Right ventricle myocardium superior (tissue), 1 donor: ENCODE data around the gene PPP6R2. TPM values are rescaled to one million over a fixed set of nuclear protein-coding genes. Genes with fewer than 3 reads are reported as not detected.

Experiments
- ATAC-seq: fragments of 200-7000 bp; cut with Tn5 transposase; one replicate; pipeline ENCODE4 v1.9.1; 2020; ENCODE audit warnings: mild to moderate bottlenecking; ENCODE audit not compliant: poor library complexity
- DNase-seq: peaks from one replicate; pipeline ENCODE4 v3.0.0-alpha.2; 2020
- intact Hi-C: fragments of 100-400 bp; cut with DNase I; formaldehyde crosslinking; loops from one replicate; pipeline ENCODE4 v1.11.2; 2022
- total RNA-seq: library from RNA; stranded (reverse); fragmentation: NEBNext Ultra II Directional; extraction: Animal tissue kit (Norgen Biotek cat#: 25700); gene quantifications from one replicate; pipeline ENCODE4 v1.2.1, GENCODE V29; 2021
- donor health status: DM: no; HTN: yes; CAD: no; lungs with severe emphysema.

Gene PPP6R2
- total RNA-seq, 1 donor from 2014 or later, result 40.4 TPM

GRCh38 chr22:50469377-50470305 is 126.5 kb downstream of the PPP6R2 start:
- intact Hi-C loops, result no loop called here
- DNase-seq (peak; percentile 71), ATAC-seq (peak; percentile 4)

GRCh38 chr22:50470491-50470890 is 127.4 kb downstream of the PPP6R2 start:
- no peak for ATAC-seq
- no peak for DNase-seq
- intact Hi-C loops, result no loop called here

GRCh38 chr22:50471197-50471847 is 128.2 kb downstream of the PPP6R2 start:
- no peak for ATAC-seq
- intact Hi-C loops, result no loop called here
- no peak for DNase-seq

GRCh38 chr22:50471962-50472361 is 128.8 kb downstream of the PPP6R2 start:
- ATAC-seq (no peak), DNase-seq (no peak)

GRCh38 chr22:50473088-50473487 is 130.0 kb downstream of the PPP6R2 start:
- DNase-seq, result no peak
- intact Hi-C loops, result no loop called here

More at GRCh38 chr22:50471962-50472361, 128.8 kb downstream of the PPP6R2 start:
- intact Hi-C loops, result no loop called here

GRCh38 chr22:50473855-50474671 is 130.9 kb downstream of the PPP6R2 start:
- DNase-seq (no peak), ATAC-seq (no peak)
- intact Hi-C loops, result no loop called here

More at GRCh38 chr22:50473088-50473487, 130.0 kb downstream of the PPP6R2 start:
- no peak for ATAC-seq

- DNase-seq (peak; percentile 96), ATAC-seq (peak; percentile 99)
- intact Hi-C loops, result no loop called here
Measured at GRCh38 chr22:50474710-50475651, 131.9 kb downstream of the PPP6R2 start, which contains the start of gene SBF1. TSS of gene SBF1 (minus strand) at chr22:50475035. CDS start at chr22:50474840, 195 bp downstream.

GRCh38 chr22:50475652-50476002 is 132.5 kb downstream of the PPP6R2 start:
- ATAC-seq, result no peak

GRCh38 chr22:50476868-50477267 is 133.7 kb downstream of the PPP6R2 start:
- intact Hi-C loops, result no loop called here
- ATAC-seq, result no peak
- no peak for DNase-seq

More at GRCh38 chr22:50475652-50476002, 132.5 kb downstream of the PPP6R2 start:
- no peak for DNase-seq
- intact Hi-C loops, result no loop called here

- DNase-seq, result no peak
- ATAC-seq, result no peak
- intact Hi-C loops, result no loop called here
Measured at GRCh38 chr22:50477923-50478322, 134.8 kb downstream of the PPP6R2 start.

GRCh38 chr22:50479721-50480120 is 136.6 kb downstream of the PPP6R2 start:
- ATAC-seq (no peak), DNase-seq (no peak)
- intact Hi-C loops, result no loop called here

- intact Hi-C loops, result no loop called here
- DNase-seq, result no peak
- no peak for ATAC-seq
Measured at GRCh38 chr22:50481045-50481439, 137.9 kb downstream of the PPP6R2 start.

GRCh38 chr22:50481440-50482106 is 138.4 kb downstream of the PPP6R2 start, which contains the start of gene ADM2:
TSS of gene ADM2 (plus strand) at chr22:50481543. CDS start at chr22:50481848, 305 bp downstream.
- DNase-seq, result no peak
- intact Hi-C loops, result no loop called here
- ATAC-seq, result peak; percentile 50

GRCh38 chr22:50482107-50483074 is 139.3 kb downstream of the PPP6R2 start:
- ATAC-seq (no peak), DNase-seq (no peak)
- intact Hi-C loops, result no loop called here

GRCh38 chr22:50483106-50483505 is 140.0 kb downstream of the PPP6R2 start:
- intact Hi-C loops, result no loop called here
- DNase-seq (no peak), ATAC-seq (no peak)

GRCh38 chr22:50483556-50483955 is 140.4 kb downstream of the PPP6R2 start:
- intact Hi-C loops, result no loop called here
- no peak for DNase-seq
- no peak for ATAC-seq
